ENCODE results near the gene ADAT3. TPM values are rescaled to one million over a fixed set of nuclear protein-coding genes. Genes with fewer than 3 reads are reported as not detected.
A peak's percentile ranks its signal among the peaks of the same experiment; 100 is the strongest.

The ADAT3 gene
- total RNA-seq, 6 experiments from 2014 or later, result 1.8 to 5.3 (median 2.7) TPM

- no peaks in the 10 kb centered on the region for H3K27me3 ChIP-seq
- TF ChIP-seq CTCF (IDR thresholded peaks at IDR 0.05) (no peak), POLR2A (IDR thresholded peaks at IDR 0.05) (no peak)
- WGBS (ENCODE audit: insufficient coverage, low coverage, low lambda C conversion rate, missing lambda C conversion rate), result 91% methylated on average over 8 of the region's 40 CpGs
- ATAC-seq (no peak), DNase-seq (no peak)
- H3K4me1 ChIP-seq, result no peaks in the 10 kb centered on the region
- H3K36me3 ChIP-seq, result no peaks in the 10 kb centered on the region
- H3K9me3 ChIP-seq, result no peaks in the 10 kb centered on the region
- no peak overlapping the region for H3K4me3 ChIP-seq
- no peak overlapping the region for H3K27ac ChIP-seq
- intact Hi-C loops (cut with DNase I), result no loop called here
Observed at GRCh38 chr19:1957562-1958248, 52.5 kb downstream of the ADAT3 start.

- no peaks in the 10 kb centered on the region for H3K4me1 ChIP-seq
- TF ChIP-seq CTCF (IDR thresholded peaks at IDR 0.05), result no peak
- TF ChIP-seq POLR2A (IDR thresholded peaks at IDR 0.05), result no peak
- no peaks in the 10 kb centered on the region for H3K9me3 ChIP-seq
- H3K27ac ChIP-seq, result no peak overlapping the region
- no peak overlapping the region for H3K4me3 ChIP-seq
- ATAC-seq, result peak; percentile 46 to 60 (median 54)
- intact Hi-C loops (cut with DNase I), result no loop called here
- no peaks in the 10 kb centered on the region for H3K36me3 ChIP-seq
- H3K27me3 ChIP-seq, result no peaks in the 10 kb centered on the region
- DNase-seq, result no peak
- 100% methylated on average over 1 of the region's 32 CpGs for WGBS (ENCODE audit: insufficient coverage, low coverage, low lambda C conversion rate, missing lambda C conversion rate)
Observed at GRCh38 chr19:1959928-1960589, 54.9 kb downstream of the ADAT3 start.

GRCh38 chr19:1961000-1961883 lies 56.0 kb downstream of the ADAT3 start:
- WGBS (ENCODE audit: insufficient coverage, low coverage, low lambda C conversion rate, missing lambda C conversion rate), result 73% methylated on average over 9 of the region's 42 CpGs
- DNase-seq (peak in 1 of 3 donors; percentile 49), ATAC-seq (peak in 3 of 4 donors; percentile 9 to 15 (median 11))
- Histone ChIP-seq H3K27me3 (no peaks in the 10 kb centered on the region), H3K4me1 (no peaks in the 10 kb centered on the region), H3K9me3 (no peaks in the 10 kb centered on the region), H3K27ac (no peak overlapping the region), H3K36me3 (no peaks in the 10 kb centered on the region), H3K4me3 (no peak overlapping the region)
- intact Hi-C loops (cut with DNase I), result no loop called here
- TF ChIP-seq POLR2A (IDR thresholded peaks at IDR 0.05), result no peak
- no peak for TF ChIP-seq CTCF (IDR thresholded peaks at IDR 0.05)

- no peaks in the 10 kb centered on the region for H3K9me3 ChIP-seq
- H3K4me3 ChIP-seq, result no peak overlapping the region
- no peaks in the 10 kb centered on the region for H3K4me1 ChIP-seq
- no peaks in the 10 kb centered on the region for H3K27me3 ChIP-seq
- H3K36me3 ChIP-seq, result no peaks in the 10 kb centered on the region
- TF ChIP-seq POLR2A (IDR thresholded peaks at IDR 0.05) (no peak), CTCF (IDR thresholded peaks at IDR 0.05) (no peak)
- no peak for DNase-seq
- no peak for ATAC-seq
- WGBS (ENCODE audit: insufficient coverage, low coverage, low lambda C conversion rate, missing lambda C conversion rate), result 86% methylated on average over 6 of the region's 23 CpGs
- intact Hi-C loops (cut with DNase I), result no loop called here
- H3K27ac ChIP-seq, result no peak overlapping the region
Observed at GRCh38 chr19:1962674-1963073, 57.5 kb downstream of the ADAT3 start.

Other genes with a start within 250 kb of the ADAT3 start
- gene ONECUT3, start 151.9 kb upstream of the ADAT3 start, total RNA-seq, result not detected
- gene ATP8B3, start 93.1 kb upstream of the ADAT3 start, total RNA-seq, result 1 to 10 TPM in 5 of 6 experiments, under 1 TPM in 1; 0.86 to 5.7 (median 3.1) TPM
- gene REXO1, start 56.9 kb upstream of the ADAT3 start, total RNA-seq, result 10 to 100 TPM in 4 of 6 experiments, 1 to 10 TPM in 2; 8.0 to 17.7 (median 12.6) TPM
- gene KLF16, start 41.8 kb upstream of the ADAT3 start, total RNA-seq, result 10 to 100 TPM in 5 of 6 experiments, 1 to 10 TPM in 1; 9.9 to 23.6 (median 10.8) TPM
- 10 to 100 TPM; 20.4 to 49.5 (median 23.5) TPM for gene ABHD17A, start 19.9 kb upstream of the ADAT3 start, total RNA-seq
- gene SCAMP4, start within 50 bp of the ADAT3 start, total RNA-seq, result 10 to 100 TPM; 22.1 to 60.6 (median 24.4) TPM
- gene CSNK1G2, start 35.8 kb downstream of the ADAT3 start, total RNA-seq, result 10 to 100 TPM; 14.4 to 35.2 (median 22.6) TPM
- gene BTBD2, start 110.3 kb downstream of the ADAT3 start, total RNA-seq, result 10 to 100 TPM; 22.2 to 42.6 (median 29.2) TPM
- gene MKNK2, start 145.8 kb downstream of the ADAT3 start, total RNA-seq, result 100 to 1,000 TPM in 4 of 6 experiments, 10 to 100 TPM in 2; 80.5 to 218 (median 117) TPM
- gene MOB3A, start 190.9 kb downstream of the ADAT3 start, total RNA-seq, result 10 to 100 TPM in 4 of 6 experiments, 1 to 10 TPM in 2; 8.3 to 13.8 (median 10.8) TPM
- 1 to 10 TPM in 5 of 6 experiments, not detected in 1; 1.2 to 6.9 (median 4.2) TPM for gene IZUMO4, start 191.5 kb downstream of the ADAT3 start, total RNA-seq
- 10 to 100 TPM; 55.5 to 99.0 (median 65.5) TPM for gene AP3D1, start 246.2 kb downstream of the ADAT3 start, total RNA-seq